Dermis microvascular lymphatic vessel endothelial cell (primary cell): ENCODE results near the gene PDXK. TPM values are rescaled to one million over a fixed set of nuclear protein-coding genes. Genes with fewer than 3 reads are reported as not detected.
"Not testable (repeated sequence)": the region's sequence is repeated elsewhere in the genome, so short reads cannot be mapped to it uniquely, and the experiment has no call there.

Experiments used
- DNase-seq, 2 donors: peaks; one replicate each; pipeline versions ENCODE4 v3.0.0 to v3.0.0-alpha.2; 2010; ENCODE audit warnings: low read depth in 2 of 2
- total RNA-seq: library from RNA; depleted of rRNA; stranded (reverse); fragments of >200 nt; gene quantifications from 2 replicates; pipeline ENCODE4 v1.2.1, GENCODE V29; 2014

Gene PDXK
- total RNA-seq = 20.5 and 35.5 TPM in 2 replicates

DNA sequence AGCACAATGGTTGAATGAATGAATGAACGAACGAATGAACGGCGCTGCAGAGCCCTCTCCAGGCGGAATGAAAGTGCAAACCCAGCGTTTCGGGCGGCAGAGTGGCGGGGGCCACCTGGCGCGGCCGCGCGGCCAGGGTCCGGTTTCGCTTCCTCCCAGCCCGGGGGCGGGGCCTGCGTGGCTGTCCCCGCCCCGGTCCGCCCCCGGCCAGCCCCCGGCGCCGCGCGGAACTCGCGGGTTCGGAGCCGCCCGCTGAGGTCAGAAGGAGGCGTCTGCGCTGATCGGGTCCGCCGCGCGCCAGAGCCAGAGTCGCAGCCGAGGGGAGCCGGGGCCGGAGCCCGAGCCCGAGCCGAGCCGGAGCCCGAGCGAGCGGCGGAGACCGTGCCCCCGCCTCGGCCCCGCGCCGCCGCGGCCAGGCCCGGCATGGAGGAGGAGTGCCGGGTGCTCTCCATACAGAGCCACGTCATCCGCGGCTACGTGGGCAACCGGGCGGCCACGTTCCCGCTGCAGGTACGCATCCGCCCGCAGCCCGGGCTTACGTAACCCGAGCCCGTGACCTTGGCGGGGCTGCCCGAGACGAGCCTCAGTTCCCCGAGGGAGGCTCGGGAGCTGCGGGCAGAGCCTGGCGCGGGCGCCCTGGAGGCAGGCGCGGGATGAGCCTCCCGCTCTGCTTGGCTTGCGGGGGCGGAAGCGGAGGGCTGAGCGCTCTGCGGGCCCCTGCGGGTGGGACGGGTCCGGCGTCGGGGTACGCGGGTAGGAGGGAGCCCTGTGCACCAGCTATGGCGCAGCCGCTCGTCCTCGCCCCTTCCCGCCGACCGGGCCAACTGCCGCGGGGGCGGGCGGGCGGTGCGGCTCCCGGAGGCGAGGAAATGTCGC lies at the start of gene PDXK:
Gene PDXK (plus strand): TSS at position 258 of the 876 bp plus-strand sequence. CDS start 166 bp downstream, at position 424.
- DNase-seq = peak; percentile 31 to 85

DNA sequence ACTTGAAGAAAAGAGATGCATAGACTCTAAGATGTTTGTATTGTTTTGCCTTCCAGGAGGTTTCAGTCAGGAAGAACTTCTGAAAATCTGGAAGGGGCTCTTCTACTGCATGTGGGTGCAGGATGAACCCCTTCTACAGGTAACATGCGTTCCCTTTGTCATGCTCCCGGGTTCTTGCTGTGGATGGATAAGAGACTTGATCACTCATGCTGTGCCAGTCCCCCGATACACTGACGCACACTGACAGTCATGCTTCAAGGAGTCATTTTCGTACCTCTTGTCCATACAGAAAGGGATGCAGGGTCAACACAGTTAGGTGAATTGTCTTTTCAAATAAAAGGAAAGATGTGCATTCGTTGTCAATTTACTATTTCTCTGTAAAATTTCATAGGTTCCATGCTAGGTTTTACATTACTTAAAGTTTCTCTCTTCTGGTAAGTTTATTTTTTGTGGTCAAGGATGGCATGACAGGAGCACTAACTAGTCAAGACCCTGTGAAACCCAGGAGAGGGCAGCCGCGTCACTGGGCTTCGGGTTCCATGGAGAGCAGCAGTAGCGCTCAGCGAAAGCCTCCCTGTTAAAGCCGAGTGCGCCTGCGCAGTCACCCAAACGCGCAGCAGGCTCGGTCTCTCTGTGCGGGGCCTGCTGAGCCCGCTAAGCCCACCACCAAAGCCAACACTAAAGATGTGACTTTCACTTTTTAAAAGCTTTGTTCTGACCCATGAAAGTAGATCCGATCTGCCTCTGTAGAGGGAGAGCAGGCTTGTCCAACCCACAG lies 48.9 kb upstream of the PDXK start:
- no peak for DNase-seq

- no peak for DNase-seq
Observed at GRCh38 chr21:43675871-43676270, 43.1 kb upstream of the PDXK start.

- DNase-seq = no peak
Observed at GRCh38 chr21:43676391-43676790, 42.5 kb upstream of the PDXK start.

DNA sequence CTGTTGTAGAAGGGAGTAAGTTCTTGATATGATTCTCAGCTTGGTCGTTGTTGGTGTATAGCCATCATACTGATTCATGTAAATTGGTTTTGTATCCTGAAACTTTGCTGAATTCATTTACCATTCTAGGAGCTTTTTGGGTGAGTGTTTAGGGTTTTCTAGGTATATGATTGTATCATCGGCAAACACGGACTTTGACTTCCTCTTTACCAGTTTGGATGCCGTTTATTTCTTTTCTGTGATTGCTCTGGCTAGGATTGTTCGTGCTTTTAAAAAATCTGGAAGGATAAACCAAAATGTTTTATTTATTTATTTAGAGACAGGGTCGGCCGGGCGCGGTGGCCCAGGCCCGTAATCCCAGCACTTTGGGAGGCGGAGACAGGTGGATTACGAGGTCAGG lies 39.0 kb upstream of the PDXK start:
- no peak for DNase-seq

DNA sequence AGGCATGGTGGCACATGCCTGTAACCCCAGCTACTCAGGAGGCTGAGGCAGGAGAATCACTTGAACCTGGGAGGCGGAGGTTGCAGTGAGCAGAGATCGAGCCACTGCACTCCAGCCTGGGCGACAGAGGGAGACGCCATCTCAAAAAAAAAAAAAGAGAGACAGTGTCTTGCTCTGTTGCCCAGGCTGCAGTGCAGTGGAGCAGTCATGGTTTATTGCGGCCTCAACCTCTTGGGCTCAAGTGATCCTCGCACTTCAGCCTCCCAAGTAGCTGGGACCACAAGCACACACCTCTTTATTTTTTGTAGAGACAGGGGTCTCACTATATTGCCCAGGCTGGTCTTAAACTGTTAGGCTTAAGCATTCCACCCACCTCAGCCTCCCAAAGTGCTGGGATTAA lies 38.5 kb upstream of the PDXK start:
- not testable (repeated sequence) for DNase-seq

GRCh38 chr21:43681650-43682049 lies 37.3 kb upstream of the PDXK start:
- DNase-seq = no peak

GRCh38 chr21:43684424-43684823 lies 34.5 kb upstream of the PDXK start:
- peak; percentile 24 to 58 for DNase-seq

GRCh38 chr21:43686811-43687565 lies 31.9 kb upstream of the PDXK start:
- no peak for DNase-seq

- DNase-seq = peak in 1 of 2 donors; percentile 11
Observed at GRCh38 chr21:43687566-43688399, 31.1 kb upstream of the PDXK start.

DNA sequence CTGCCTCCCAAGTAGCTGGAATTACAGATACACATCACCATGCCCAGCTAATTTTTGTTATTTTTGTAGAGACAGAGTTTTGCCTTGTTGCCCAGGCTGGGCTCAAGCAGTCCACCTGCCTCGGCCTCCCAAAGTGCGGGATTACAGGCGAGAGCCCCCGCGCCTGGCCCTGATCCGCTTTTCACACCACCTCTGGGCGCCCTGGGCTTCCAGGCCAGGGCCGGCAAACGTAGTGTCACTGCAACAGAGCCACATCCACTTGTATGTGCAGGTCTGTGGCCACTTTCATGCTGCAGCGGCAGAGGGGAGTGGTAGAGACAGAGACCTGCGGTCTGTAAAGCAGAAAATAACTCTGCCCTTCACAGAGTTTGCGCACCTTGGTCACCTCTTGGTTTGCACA lies 30.0 kb upstream of the PDXK start:
- DNase-seq = no peak

DNA sequence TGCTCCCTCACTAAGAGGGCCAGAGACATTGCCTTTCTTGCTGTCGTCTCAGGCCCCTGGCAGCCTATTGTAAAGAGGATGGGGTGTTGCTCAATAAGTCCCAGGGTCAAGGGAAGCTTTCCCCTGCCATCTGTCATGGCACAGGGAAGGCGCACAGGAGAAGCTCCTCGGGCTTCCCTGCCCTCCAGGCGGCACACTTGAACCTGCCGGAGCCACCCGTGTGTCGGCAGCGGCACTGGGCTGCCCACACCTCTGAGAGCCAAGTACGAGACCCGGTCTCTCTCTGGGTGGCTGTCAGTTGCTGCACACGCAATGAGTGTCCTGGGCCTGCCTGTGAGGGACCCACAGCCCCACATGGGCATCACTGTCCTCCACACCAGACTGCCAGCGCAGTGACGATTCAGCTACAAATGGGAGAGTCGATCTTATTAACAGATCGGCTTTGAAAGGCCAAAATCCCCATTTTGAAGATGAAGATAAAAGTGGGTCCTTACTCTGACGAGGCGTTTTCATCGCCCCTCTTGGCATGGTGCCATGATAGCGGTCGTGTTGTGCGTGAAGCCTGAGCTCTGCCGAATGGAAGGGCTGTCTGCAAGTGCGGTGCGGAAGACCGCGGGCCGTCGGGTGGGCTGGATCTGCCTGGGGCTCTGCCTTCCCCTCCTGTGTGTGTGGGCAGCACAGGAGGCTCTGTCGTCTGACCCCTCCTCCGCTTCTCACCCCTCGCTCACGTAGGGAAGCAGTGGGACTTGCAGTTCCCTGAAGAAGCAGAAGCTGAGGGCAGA lies 29.2 kb upstream of the PDXK start:
- no peak for DNase-seq

DNA sequence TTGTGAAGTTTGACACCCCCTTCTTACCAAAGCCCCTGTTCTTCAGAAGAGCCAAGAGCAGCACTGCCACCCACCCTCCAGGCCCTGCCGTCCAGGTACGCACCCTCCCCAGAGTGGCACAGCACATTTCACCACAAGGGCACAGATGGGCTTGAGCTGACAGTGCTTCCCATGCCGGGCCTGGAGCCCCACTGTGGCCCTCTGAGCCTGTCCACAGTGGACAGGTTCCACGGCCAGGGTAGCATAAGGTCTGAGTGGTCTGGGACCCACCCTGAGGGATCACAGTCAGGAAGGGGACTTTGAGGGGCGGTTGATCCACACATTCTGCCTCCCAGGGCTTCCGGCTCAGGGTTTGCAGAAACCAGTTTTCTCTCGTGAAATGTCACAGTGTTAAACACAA lies 28.6 kb upstream of the PDXK start:
- DNase-seq = no peak

DNA sequence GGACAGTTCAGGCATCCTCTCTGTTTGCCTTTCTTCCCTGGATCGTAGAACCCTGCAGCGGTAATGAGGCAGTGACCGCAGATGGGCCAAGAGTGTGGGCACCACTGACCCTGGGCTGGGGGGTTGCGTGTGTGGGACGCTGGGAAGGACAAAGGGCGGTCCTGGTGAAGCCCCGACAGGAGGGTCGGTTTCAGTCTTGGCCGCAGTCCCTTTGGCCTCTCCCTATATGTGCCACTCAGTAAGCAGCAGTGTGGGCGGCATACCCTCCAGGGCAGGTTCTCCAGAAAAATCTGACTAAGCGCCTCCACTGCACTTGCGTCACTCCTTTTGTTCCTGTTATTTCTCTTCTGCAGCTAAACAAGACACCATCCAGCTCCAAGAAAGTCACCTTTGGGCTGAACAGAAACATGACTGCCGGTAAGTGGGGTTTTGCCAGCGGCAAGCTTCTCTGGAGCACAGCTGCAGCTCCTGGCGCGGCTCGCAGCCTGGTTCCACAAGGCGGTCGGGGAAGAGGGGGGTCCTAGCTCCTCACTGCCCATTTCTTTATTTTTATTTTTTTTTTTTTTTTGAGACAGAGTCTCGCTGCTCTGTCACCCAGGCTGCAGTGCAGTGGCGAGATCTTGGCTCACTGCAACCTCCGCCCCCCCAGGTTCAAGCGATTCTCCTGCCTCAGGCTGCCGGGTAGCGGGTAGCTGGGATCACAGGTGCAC lies 27.7 kb upstream of the PDXK start:
- DNase-seq = no peak

- no peak for DNase-seq
Observed at GRCh38 chr21:43691801-43692200, 27.1 kb upstream of the PDXK start.

DNA sequence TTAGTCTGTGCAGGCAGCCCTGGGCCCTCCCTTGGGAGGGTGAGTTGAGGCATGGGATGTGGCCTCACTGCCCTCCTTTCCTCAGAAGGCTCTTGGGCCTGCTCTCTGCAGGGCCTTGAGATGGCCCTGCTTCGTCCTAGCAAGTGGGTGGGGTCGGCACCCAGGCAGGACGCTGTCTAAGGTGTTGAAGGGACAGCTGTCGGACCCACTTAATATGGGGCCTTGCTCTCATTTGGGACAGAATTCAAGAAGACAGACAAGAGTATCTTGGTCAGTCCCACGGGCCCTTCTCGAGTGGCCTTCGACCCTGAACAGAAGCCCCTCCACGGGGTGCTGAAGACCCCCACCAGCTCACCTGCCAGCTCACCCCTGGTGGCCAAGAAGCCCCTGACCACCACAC lies 26.0 kb upstream of the PDXK start:
- DNase-seq = no peak

DNA sequence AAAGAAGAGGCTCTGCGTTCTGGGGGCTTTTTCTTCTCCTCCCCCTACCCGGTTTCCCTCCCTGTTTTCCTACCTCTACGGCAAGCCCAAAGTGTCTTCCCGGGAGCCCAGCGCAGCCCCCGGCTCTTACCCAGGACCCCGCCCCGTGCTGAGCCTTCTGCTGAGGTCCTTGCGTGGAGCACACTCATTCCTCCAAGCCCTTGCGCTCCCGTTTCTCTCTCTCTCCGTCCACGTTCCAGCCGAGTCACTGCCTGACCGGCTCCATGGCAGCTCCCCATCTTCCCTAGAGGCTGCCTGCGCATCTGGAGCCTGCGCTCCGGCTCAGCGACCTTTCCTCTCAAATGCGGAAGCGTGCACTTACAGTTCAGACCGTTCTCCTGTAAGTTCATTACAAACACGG lies 24.9 kb upstream of the PDXK start:
- no peak for DNase-seq

DNA sequence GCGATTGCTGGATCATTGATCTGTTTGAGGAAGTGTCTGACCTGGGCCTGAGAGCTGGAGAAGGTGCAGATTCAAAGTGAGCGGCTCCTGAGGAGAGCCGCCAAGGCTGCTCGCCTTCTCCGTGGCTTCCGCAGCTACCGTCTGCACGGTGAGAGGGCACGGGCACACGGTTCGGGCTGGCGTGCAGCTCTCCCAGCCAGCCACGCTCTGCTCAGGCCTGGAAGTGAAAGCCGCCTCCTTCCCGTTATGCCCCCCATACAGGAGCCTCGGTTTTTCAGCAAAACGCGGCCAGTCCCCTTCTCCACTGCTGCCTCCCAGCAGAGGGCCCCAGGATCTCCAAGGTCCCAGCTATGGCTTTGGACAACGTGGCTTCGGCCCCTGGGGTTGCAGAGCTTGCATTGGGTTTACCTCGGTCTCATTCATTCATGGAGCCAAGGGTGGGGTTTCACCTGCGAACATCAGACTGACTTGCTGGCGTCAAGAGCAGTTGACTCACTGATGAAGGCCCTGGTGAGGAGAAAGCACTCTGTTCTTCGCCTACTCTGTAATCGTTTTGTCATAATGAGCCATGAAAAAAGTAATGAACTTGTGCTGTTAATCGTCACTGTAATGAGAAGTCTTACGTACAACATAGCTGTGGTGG lies 24.4 kb upstream of the PDXK start:
- no peak for DNase-seq

DNA sequence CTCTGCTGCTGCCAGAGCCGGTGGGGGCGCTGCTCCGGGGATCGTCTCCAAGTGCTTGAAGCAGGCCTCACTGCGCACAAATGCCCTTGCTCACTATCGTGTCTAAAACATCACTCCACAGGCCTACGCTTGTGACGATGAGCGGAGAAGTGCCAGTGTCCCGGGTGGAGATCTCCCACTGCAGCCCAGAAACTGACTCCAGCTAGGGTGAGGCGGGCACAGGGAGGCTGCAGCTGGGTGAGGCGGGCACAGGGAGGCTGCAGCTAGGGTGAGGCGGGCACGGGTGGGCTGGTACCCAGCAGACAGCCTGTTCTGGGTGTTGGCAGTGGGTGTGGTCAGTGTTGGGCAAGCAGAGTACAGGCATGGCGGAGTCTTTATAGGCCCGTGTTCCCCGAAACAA lies 22.7 kb upstream of the PDXK start:
- DNase-seq = no peak
